ENCODE data around the gene CENPV. TPM values are rescaled to one million over a fixed set of nuclear protein-coding genes. Genes with fewer than 3 reads are reported as not detected.

CENPV gene
- total and polyA plus RNA-seq, 2 experiments from 2014 or later, result 67.1 to 88.4 TPM

- no peak overlapping the region for H3K4me3 ChIP-seq
- H3K4me1 ChIP-seq (ENCODE audit: low read depth), result no peaks in the 10 kb centered on the region
- H3K36me3 ChIP-seq, result no peaks in the 10 kb centered on the region
- no peak for DNase-seq (ENCODE audit: low read depth in 1 of 2, low spot score in 1 of 2)
- no peaks in the 10 kb centered on the region for H3K9me3 ChIP-seq (ENCODE audit: low read depth)
- no peak for TF ChIP-seq CTCF (IDR thresholded peaks at IDR 0.05; ENCODE audit: low read depth, low read length)
- H3K27ac ChIP-seq, result no peak overlapping the region
- no peaks in the 10 kb centered on the region for H3K27me3 ChIP-seq
These were observed 58.7 kb downstream of the CENPV start for GRCh38 chr17:16294560-16294959.

GRCh38 chr17:16293931-16294330 is 59.3 kb downstream of the CENPV start:
- H3K36me3 ChIP-seq, result no peaks in the 10 kb centered on the region
- no peak overlapping the region for H3K27ac ChIP-seq
- no peaks in the 10 kb centered on the region for H3K9me3 ChIP-seq (ENCODE audit: low read depth)
- no peaks in the 10 kb centered on the region for H3K27me3 ChIP-seq
- TF ChIP-seq CTCF (IDR thresholded peaks at IDR 0.05; ENCODE audit: low read depth, low read length), result no peak
- H3K4me3 ChIP-seq, result no peak overlapping the region
- H3K4me1 ChIP-seq (ENCODE audit: low read depth), result no peaks in the 10 kb centered on the region
- DNase-seq (ENCODE audit: low read depth in 1 of 2, low spot score in 1 of 2), result no peak

Other genes with a start within 250 kb of the CENPV start
- 91.4 and 119 TPM in 2 replicates for gene NCOR1, start 137.9 kb downstream of the CENPV start, total RNA-seq
- gene NCOR1, start 137.9 kb downstream of the CENPV start, polyA plus RNA-seq, result 109 and 139 TPM in 2 replicates
- gene PIGL, start 136.3 kb downstream of the CENPV start, total RNA-seq, result 27.0 and 67.4 TPM in 2 replicates
- gene PIGL, start 136.3 kb downstream of the CENPV start, polyA plus RNA-seq, result 28.8 and 49.6 TPM in 2 replicates
- gene UBB, start 27.6 kb upstream of the CENPV start, total RNA-seq, result 1,467 and 1,491 TPM in 2 replicates
- gene UBB, start 27.6 kb upstream of the CENPV start, polyA plus RNA-seq, result 1,854 and 2,609 TPM in 2 replicates
- 0.09 and 0.28 TPM in 2 replicates for gene TRPV2, start 62.1 kb upstream of the CENPV start, total RNA-seq
- gene TRPV2, start 62.1 kb upstream of the CENPV start, polyA plus RNA-seq, result 0.72 and 0.93 TPM in 2 replicates
- gene LRRC75A, start 138.7 kb upstream of the CENPV start, total RNA-seq, result 23.1 and 31.3 TPM in 2 replicates
- gene LRRC75A, start 138.7 kb upstream of the CENPV start, polyA plus RNA-seq, result 9.0 and 9.1 TPM in 2 replicates
- gene ZNF287, start 215.7 kb upstream of the CENPV start, total RNA-seq, result 9.9 and 24.1 TPM in 2 replicates
- gene ZNF287, start 215.7 kb upstream of the CENPV start, polyA plus RNA-seq, result 13.0 and 28.9 TPM in 2 replicates